ENCODE data around the gene EMC1. TPM values are rescaled to one million over a fixed set of nuclear protein-coding genes. Genes with fewer than 3 reads are reported as not detected.
"Not testable (repeated sequence)": the region's sequence is repeated elsewhere in the genome, so short reads cannot be mapped to it uniquely, and the experiment has no call there.

EMC1 gene
- 19.4 TPM for total RNA-seq

DNA sequence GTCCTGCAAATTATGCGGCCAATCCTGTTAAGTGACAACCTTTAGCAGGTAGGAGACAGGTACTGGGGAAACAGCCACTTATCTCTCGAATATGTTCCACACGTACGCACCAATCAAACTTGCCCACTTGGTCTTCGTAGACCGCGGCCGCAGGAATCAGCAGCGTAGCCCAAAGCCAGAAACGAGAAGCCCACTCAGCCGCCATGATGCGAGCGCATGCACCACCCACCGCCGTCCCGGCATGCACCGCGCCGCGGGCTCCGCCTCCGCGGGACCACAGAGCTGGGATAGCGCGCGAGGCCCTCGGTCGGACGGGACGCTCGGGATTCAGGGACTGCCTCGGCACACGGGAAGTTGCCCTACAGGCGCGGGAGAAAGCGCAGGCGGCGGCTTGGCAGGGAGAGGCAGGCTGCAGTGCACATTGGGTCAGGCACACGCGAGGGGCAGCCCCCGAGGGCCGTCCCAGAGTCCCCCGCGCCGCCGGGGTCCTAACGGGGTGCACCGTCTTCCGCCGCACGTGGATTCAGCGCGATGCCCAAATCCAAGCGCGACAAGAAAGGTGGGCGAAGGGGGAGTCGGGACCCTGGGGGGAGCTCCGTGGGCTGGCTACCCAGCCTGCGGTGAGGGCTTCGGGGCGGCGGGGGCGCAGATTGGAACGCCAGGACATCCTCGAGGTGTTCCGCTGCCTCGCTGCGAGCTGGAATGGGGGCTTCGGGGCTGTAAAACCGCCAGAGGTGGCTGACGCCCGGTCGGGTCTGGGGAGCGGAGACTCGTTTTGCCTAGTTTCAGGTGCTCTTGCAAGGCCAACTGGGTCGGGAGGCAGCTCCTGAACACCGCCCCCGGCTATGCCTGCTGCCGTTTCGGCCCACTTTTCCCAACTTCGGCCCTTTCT, at the start of gene EMC1, which contains the start of gene MRTO4:
Gene EMC1 (minus strand): TSS at position 220 of the 892 bp plus-strand sequence. CDS start 15 bp downstream, at position 205.
Gene MRTO4 (plus strand): TSS at position 501 of the 892 bp plus-strand sequence. CDS start 31 bp downstream, at position 532.
- Histone ChIP-seq H3K27me3 (ENCODE audit: insufficient read depth, low read length) (no peaks in the 10 kb centered on the region), H3K4me1 (ENCODE audit: insufficient read depth, low read length) (peaks cover 35% of the 10 kb centered on the region), H3K4me3 (ENCODE audit: low read length) (peak within 1 kb of the TSS; percentile 61), H3K9me3 (ENCODE audit: low read depth, low read length) (no peaks in the 10 kb centered on the region)

DNA sequence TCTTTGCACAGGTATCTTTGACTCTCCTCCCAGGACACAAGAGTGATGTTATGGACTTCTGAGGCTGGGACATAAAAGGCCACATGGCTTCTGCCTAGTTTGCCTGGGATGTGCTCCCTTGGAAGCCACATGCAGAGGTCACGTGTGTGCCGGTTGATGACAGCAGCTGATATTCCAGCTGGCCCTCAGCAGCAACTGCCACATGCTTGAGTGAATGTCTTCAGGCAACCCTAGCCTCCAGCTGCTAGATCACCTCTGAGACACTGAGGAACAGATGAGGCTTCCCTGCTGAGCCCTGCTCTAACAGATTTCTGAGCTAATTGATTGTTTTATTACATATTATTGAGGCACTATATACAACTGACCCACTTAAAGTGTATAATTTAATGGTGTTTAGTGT, 48.9 kb upstream of the EMC1 start:
- Histone ChIP-seq H3K9me3 (ENCODE audit: low read depth, low read length) (peaks cover 3% of the 10 kb centered on the region), H3K4me3 (ENCODE audit: low read length) (no peak overlapping the region), H3K27me3 (ENCODE audit: insufficient read depth, low read length) (no peaks in the 10 kb centered on the region), H3K4me1 (ENCODE audit: insufficient read depth, low read length) (no peaks in the 10 kb centered on the region)

GRCh38 chr1:19294638-19295037, 43.3 kb upstream of the EMC1 start:
- Histone ChIP-seq H3K4me1 (ENCODE audit: insufficient read depth, low read length) (no peaks in the 10 kb centered on the region), H3K9me3 (ENCODE audit: low read depth, low read length) (peaks cover 13% of the 10 kb centered on the region), H3K4me3 (ENCODE audit: low read length) (no peak overlapping the region), H3K27me3 (ENCODE audit: insufficient read depth, low read length) (no peaks in the 10 kb centered on the region)

GRCh38 chr1:19289244-19289643, 37.9 kb upstream of the EMC1 start:
- no peaks in the 10 kb centered on the region for H3K9me3 ChIP-seq (ENCODE audit: low read depth, low read length)
- H3K27me3 ChIP-seq (ENCODE audit: insufficient read depth, low read length) = no peaks in the 10 kb centered on the region
- H3K4me1 ChIP-seq (ENCODE audit: insufficient read depth, low read length) = peaks cover 6% of the 10 kb centered on the region
- H3K4me3 ChIP-seq (ENCODE audit: low read length) = no peak overlapping the region

DNA sequence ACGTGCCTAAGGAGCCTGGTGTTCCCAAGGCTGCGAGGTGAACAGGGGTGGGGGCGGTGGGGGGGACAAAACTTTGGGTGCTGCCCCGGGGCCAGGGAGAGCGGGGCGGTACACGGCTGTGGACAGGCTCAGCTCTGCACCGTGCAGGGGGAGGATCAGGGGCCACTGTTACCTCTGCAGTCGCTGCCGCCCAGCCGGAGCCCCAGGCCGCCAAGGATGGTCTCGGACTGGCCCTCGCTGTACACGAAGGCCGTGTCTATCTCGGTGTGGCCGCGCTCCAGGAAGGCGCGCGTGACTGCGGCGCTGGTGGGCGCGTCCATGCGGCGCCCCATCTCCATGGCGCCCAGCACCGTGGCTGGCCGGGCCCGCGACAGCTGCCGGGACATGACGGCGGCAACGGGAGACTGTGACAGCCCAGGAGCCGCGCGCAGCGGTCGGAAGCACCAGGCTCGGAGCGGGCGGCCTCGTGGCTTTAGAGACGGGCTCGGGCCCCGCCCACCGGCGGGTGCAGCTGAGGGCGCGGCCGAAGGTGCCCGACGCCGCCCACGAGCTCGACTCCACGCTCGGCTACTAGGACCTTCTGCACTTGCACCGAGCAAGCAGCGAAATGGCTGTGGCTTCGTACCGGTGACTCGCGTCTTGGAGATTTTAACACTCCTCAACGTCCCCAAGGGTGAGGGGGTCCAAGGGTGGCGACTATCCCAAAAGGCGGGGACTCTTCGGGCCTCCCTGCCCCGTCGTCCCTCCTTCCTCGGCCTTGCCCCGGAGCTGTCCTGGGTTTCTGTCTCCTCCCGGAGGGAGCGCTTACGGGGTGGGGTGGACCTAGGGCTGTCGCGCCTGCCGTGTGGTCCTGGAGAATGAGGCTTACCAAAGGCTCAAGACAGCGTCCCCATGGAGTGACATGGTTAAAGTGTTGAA, 37.3 kb upstream of the EMC1 start, which contains the start of gene AKR7A3:
Gene AKR7A3 (minus strand): TSS at position 447 of the 918 bp plus-strand sequence. CDS start 61 bp downstream, at position 386.
- H3K27me3 ChIP-seq (ENCODE audit: insufficient read depth, low read length); H3K4me3 ChIP-seq (ENCODE audit: low read length); H3K9me3 ChIP-seq (ENCODE audit: low read depth, low read length); H3K4me1 ChIP-seq (ENCODE audit: insufficient read depth, low read length): not testable (repeated sequence)

- H3K4me3 ChIP-seq (ENCODE audit: low read length) = no peak overlapping the region
- H3K9me3 ChIP-seq (ENCODE audit: low read depth, low read length) = no peaks in the 10 kb centered on the region
- H3K27me3 ChIP-seq (ENCODE audit: insufficient read depth, low read length) = no peaks in the 10 kb centered on the region
- peaks cover 6% of the 10 kb centered on the region for H3K4me1 ChIP-seq (ENCODE audit: insufficient read depth, low read length)
Measured at GRCh38 chr1:19287436-19288185, 36.3 kb upstream of the EMC1 start.

- not testable (repeated sequence) for H3K4me1 ChIP-seq (ENCODE audit: insufficient read depth, low read length); H3K9me3 ChIP-seq (ENCODE audit: low read depth, low read length)
Measured at GRCh38 chr1:19285807-19286206, 34.5 kb upstream of the EMC1 start.

GRCh38 chr1:19285366-19285765, 34.0 kb upstream of the EMC1 start:
- H3K4me1 ChIP-seq (ENCODE audit: insufficient read depth, low read length); H3K9me3 ChIP-seq (ENCODE audit: low read depth, low read length); H3K4me3 ChIP-seq (ENCODE audit: low read length); H3K27me3 ChIP-seq (ENCODE audit: insufficient read depth, low read length): not testable (repeated sequence)

More at GRCh38 chr1:19285807-19286206, 34.5 kb upstream of the EMC1 start:
- not testable (repeated sequence) for H3K4me3 ChIP-seq (ENCODE audit: low read length); H3K27me3 ChIP-seq (ENCODE audit: insufficient read depth, low read length)

- Histone ChIP-seq H3K9me3 (ENCODE audit: low read depth, low read length) (no peaks in the 10 kb centered on the region), H3K27me3 (ENCODE audit: insufficient read depth, low read length) (no peaks in the 10 kb centered on the region), H3K4me1 (ENCODE audit: insufficient read depth, low read length) (peaks cover 6% of the 10 kb centered on the region), H3K4me3 (ENCODE audit: low read length) (no peak overlapping the region)
Measured at GRCh38 chr1:19284881-19285280, 33.6 kb upstream of the EMC1 start.

- Histone ChIP-seq H3K4me3 (ENCODE audit: low read length) (no peak overlapping the region), H3K27me3 (ENCODE audit: insufficient read depth, low read length) (no peaks in the 10 kb centered on the region), H3K4me1 (ENCODE audit: insufficient read depth, low read length) (peaks cover 2% of the 10 kb centered on the region), H3K9me3 (ENCODE audit: low read depth, low read length) (no peaks in the 10 kb centered on the region)
Measured at GRCh38 chr1:19283891-19284290, 32.6 kb upstream of the EMC1 start.

GRCh38 chr1:19274636-19275035, 23.3 kb upstream of the EMC1 start:
- H3K4me3 ChIP-seq (ENCODE audit: low read length) = no peak overlapping the region
- no peaks in the 10 kb centered on the region for H3K9me3 ChIP-seq (ENCODE audit: low read depth, low read length)
- peaks cover 4% of the 10 kb centered on the region for H3K27me3 ChIP-seq (ENCODE audit: insufficient read depth, low read length)
- no peaks in the 10 kb centered on the region for H3K4me1 ChIP-seq (ENCODE audit: insufficient read depth, low read length)

- H3K4me1 ChIP-seq (ENCODE audit: insufficient read depth, low read length); H3K9me3 ChIP-seq (ENCODE audit: low read depth, low read length); H3K27me3 ChIP-seq (ENCODE audit: insufficient read depth, low read length); H3K4me3 ChIP-seq (ENCODE audit: low read length): not testable (repeated sequence)
Measured at GRCh38 chr1:19273844-19274531, 22.7 kb upstream of the EMC1 start.

GRCh38 chr1:19273106-19273843, 22.0 kb upstream of the EMC1 start:
- H3K9me3 ChIP-seq (ENCODE audit: low read depth, low read length) = no peaks in the 10 kb centered on the region
- no peak overlapping the region for H3K4me3 ChIP-seq (ENCODE audit: low read length)
- H3K4me1 ChIP-seq (ENCODE audit: insufficient read depth, low read length) = no peaks in the 10 kb centered on the region
- peaks cover 4% of the 10 kb centered on the region for H3K27me3 ChIP-seq (ENCODE audit: insufficient read depth, low read length)
